Activated CD8-positive, alpha-beta memory T cell treated with anti-CD3 and anti-CD28 coated beads, Interleukin-2, amount 50 U/mL, for 4 hours (primary cell): ENCODE results near the gene NENF.
"Not testable (repeated sequence)": the region's sequence is repeated elsewhere in the genome, so short reads cannot be mapped to it uniquely, and the experiment has no call there.

Experiments
- DNase-seq: peaks from one replicate; pipeline ENCODE4 v3.0.0-alpha.2; 2020

The NENF gene

DNA sequence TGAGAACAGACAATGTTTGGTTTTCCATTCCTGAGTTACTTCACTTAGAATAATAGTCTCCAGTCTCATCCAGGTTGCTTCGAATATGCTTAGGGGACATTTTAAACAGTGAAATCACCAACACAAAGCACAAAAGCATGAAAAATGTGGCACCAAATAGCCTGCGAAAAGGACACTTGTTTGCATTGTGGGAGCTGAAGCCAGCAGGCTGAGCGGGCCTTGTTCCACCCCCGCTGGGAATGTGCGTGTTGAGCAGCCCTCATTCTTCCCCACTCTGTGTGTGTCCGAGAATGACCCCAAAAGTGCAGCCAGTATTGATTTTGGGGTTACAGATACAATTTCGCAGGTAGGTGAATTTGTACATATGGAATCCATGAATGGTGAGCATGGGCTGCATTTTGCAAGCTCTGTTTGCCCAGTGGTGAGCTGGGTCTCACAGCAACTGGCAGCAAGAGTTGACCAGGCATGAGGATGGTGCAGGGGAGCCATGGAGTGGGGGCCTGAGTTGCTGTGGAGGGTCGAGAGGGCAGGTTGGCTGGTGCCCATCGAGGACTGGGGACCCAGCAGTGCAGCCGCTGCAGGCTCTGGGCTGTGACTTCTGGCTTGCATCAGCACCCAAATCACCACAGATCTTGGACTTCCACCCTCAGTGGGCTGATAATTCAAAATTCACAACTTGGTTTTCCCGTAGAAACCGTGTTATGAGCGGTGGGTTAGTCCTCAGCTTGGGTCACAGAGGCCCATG lies 29.4 kb downstream of the NENF start:
- DNase-seq, result no peak

DNA sequence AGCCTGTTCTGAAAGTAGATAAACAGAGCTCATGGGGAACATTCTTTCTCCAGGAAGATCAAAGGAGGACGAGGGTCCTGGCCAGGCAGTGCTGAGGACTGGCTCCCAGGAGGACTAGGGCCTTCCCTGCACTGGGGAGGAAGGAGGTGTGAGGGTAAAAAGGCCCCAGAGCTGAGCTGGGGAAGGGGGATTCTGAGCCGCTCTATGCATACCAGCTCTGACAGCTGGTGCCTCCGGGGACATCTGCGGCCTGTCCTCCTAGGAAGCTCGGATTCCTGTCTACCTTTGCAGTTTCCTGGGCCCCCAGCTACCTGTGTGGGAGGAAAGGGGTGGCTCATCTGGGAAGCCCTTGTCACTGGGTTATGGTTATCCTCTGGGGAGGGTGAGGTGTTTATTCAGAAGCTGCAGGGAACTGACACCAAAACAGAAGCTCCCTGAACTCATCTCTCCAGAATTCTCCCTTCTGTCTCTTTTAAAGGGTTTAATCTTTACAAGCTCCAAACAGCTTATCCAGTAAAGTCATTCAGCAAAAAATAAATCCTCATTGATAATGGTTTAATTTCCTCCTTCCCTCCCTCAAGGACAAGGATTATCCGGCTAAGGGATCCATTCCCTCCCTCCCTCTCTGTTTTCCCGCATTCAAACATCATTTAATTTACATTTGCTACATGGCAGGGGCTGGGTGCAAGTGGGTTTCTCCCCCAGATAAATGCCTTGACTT lies 31.0 kb downstream of the NENF start:
- no peak for DNase-seq

DNA sequence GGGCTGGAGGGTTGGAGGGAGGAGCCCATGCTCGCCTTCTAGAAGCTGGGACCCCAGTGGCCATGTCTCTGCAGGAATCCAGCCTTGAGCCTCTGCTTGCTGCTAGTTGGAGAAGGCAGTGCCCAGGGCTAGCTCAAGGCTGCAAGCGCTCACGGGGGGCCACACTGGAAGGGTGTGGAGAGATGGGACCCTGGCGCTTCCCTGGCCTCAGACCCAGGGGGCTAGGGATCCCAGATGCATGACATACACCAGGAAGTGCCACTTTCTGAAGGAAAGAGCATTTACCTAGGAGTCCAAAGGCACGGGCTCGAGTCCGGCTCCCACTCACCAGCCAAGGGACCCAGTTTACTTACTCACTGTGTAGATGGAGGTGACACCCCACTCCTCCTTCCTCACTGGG lies 32.6 kb downstream of the NENF start:
- no peak for DNase-seq

DNA sequence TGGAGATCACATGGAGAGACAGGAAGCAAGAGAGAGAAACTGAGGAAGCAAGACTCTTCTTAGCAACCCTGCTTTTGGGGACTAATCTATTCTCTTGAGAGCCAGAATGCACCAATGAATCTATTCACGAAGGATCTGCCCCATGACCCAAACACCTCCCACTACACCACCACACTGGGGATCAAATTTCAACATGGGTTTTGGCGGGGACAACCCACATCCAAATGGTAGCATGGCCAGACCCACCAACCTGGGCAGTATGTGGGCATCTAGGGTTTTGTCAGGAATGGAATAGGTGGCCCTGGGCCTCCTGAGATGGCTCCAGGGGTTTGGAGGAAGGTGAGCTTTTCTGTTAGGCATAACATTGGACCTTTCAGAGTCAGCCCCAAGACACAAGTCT lies 33.7 kb downstream of the NENF start:
- no peak for DNase-seq

DNA sequence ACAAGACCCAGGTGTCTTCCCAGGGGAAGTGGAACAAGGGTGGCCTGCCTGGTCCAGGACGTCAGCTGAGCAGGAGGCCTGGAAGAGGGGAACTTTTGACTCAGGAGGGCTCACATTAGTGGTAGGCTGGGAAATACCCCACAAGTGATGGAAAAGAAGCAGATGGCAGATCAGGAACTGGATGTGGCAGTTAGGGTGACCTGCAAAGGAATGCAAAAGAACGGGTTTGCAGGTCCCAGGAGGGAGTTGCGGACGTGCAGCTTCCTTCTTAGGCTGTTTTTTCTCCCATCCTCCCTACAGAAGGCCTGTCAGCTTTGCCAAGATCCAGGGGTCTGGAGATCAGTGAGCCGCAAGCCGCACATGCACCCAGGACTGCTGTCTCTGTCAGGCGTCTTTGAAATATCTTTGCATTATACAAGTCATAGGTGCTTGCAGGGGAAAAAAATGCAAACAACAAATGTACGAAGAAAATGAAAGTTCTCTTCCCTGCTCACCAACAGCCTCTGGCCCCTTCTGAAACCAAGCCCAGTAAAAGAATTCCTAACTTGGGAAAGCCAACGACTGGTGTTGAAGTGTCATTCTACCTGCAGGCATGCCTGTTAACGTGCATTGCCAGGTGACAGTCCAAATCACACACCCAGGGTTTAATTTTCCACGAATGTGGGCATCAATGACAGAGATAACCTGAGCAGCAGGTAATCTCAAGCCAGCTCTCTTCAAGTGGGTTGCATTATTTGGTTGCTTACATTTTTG lies 34.4 kb downstream of the NENF start:
- DNase-seq, result no peak

DNA sequence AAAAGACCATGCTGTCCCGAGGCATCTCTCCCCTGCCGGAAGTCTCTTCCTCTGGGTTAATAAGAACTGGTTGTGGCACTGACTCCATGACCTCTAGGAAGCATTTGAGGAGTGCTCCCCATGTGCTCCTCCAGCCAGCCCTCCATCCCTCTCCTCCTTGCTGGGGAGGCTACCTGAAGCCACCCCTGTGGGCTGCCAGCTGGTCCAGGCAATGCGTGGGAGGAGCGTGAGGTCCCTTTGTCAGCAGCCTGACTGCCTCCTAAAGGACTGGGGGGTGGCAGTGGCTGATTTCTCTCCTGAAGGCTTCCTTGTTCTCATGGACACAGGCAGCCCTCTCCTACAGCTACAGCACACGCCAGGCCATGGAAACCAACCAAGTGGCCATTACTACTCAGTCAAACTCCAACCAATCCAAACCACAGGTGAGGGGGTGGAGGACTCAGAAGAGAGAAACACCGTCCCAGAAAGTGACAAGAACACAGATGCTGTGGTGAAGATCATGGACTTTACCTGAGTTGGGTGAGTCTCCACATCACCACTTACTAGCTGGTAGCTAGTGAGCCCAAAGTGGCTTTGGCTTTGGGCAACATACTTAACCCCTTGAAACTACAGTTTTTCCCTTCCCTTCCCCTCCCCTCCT lies 35.2 kb downstream of the NENF start:
- no peak for DNase-seq

DNA sequence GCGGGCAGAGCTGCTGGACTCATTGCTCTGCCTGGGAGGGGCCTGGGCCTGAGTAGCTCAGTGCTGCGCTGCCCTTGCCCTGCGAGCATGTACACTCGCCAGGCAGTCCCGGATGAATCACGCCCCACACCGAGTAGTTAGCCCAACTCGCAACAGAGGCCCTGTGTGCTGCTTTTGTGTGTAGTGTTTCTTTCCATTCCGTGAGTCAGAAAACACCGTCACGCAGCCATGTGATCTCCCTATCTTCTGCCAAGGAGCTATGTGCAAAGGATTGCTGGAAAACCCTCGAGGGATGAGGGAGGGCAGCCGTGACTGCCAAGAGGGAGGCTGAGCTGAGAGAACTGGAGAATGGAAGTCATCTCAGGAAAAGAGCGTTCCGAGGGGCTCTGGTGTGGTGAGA lies 37.3 kb downstream of the NENF start:
- DNase-seq, result no peak

DNA sequence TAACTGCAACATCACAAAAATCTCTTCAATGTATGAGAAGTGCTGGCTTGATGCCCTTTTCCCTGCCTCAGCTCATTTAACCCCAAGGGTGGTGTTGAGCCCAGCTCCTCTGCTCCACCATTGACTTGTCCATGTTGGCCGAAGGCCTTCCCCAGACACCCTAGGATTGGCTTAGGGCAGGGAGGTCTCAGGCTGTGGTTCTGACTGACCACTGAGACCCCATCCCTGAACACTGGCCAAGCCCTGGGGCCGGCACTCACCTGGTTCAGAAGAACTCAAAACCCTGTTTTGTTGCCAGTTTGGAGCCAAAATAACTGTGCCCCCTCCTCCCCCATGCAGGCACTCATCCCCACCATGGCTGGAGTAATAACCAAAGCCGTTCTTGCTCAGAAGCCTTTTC lies 38.6 kb downstream of the NENF start:
- no peak for DNase-seq

DNA sequence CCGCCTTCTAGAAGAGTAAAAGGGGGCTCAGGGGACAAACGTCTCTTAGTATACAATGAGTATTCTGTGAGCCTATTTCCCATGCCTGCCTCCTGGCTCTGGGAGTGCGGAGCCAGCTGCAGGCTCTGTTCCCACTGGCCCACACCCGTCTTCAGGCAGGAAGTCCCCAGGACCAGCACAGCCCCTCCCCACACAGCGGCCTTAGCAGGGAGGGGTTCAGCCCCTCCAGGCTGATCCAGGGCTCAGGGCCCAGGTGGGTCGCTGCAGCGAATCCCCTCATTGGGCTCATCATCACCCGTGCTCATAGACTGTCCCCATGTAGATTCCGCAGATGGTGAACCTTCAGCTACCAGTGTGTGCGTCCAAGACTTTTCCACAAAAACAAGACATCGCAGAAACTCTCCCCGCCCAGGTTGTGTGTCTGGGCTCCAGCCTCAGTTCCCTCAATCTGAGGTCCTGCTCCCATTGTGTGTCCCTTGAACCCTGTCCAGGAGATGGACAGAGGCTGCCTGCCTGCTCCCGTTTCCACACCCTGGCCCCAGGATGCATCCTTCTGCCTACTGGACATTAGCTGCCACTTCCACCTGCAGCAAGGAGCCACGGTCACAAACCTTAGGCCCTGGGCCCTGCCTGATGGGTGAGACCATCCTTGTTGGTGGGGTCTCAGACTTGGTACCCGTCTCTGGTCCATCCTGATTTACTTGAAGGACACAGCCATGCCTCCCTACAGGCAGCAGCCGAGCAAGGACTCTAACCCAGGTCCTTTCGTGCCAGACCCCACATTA lies 39.4 kb downstream of the NENF start:
- no peak for DNase-seq

DNA sequence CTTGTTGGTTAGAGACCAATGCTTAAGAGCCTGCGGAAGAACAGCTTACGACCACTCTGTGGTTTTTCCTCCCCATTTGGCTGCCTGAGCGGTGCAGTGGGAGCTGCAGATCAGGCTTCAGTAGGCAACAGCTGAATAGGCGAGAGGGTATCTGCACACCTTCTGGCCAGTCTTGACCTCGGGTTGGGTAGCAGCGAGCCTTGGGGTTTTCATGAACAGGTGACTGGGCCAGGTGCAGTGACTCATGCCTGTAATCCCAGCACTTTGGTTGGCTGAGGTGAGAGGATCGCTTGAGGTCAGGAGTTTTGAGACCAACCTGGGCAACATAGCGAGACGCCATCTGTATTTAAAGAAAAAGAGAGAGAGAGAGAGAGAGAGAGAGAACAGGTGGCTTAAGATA lies 41.0 kb downstream of the NENF start:
- DNase-seq, result no peak

DNA sequence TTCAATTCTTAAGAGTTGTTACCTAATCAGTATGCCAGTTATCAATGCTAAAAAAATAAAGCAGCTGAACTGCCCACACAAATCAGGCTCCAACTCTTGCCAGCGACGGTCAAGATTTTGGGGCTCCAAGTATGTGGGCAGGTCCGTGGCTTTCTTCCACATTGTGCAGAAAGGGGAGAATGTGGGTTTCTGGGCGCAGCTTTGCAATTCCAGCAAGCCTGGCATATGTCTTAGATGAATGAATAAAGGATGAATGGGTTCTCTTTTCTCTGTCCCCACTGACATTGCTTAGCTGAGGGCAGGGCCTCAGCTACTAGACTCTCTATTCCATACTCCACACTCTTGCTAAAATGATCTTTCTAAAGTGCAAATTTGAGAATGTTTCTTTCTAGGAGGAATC lies 42.4 kb downstream of the NENF start:
- DNase-seq, result no peak

DNA sequence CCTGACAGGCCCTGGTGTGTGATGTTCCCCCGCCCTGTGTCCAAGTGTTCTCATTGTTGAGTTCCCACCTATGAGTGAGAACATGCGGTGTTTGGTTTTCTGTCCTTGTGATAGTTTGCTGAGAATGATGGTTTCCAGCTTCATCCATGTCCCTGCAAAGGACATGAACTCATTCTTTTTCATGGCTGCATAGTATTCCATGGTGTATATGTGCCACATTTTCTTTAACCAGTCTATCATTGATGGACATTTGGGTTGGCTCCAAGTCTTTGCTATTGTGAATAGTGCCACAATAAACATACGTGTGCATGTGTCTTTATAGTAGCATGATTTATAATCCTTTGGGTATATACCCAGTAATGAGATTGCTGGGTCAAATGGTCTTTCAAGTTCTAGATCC lies 43.1 kb downstream of the NENF start:
- DNase-seq, result not testable (repeated sequence)

DNA sequence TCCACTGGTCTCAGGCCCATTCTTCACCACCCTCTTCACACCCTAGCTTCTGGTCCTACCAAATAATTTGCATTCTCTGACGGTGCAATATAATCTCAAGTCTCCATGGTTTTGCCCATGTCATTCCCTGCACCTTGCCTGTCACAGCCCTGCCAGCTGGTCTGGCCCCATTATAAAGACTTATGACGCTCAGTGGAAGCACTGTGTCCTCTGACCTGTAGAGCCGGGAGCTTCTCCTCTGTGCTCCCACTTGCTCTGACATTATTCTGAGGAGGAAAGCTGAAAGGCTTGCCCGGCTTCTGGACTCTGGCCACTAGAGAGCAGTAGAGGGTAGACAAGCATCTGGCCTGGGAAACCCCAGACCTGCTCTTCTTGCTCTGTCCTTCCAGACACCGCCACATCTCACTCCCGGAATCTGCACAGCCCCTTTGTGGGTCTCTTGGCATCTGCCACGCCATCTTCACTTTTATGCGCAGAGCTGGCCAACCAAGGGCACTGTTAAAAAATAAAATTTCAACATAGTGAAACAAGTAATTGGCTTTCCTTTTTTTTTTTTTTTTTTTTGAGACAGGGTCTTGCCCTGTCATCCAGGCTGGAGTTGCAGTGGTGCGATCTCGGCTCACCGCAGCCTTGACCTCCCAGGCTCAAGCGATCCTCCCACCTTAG lies 44.4 kb downstream of the NENF start:
- peak; percentile 73 for DNase-seq

DNA sequence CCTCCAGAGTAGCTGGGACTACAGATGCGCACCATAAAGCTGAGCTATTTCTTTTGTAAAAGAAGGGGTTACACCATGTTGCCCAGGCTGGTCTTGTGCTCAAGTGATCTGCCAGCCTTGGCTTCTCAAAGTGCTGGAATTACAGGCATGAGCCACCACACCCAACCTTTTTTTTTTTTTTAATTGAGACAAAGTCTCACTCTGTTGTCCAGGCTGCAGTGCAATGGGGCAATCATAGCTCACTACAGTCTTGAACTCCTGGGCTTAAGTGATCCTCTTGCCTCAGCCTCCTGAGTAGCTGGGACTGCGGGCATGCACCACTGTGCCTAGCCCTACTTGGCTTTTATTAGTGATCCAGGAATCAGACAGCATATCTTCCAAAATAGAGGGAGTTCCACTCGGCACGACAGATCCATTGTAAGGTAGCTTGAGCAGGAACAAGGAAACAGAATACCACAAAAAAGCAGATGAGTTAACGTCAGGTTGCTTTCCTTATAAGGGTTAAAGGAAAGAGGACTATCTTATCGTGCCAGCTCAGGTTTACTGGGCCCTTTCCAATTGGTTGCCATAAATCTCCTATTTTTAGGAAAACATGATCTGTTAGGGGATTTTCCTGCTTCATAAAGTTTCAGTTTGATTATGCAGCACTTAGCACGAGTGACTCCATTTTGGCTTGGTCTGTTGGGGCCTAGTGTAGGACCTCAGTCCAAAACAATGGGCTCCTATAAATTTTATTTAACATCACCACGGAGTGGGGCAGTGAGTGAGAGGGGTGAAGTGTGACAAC lies 45.2 kb downstream of the NENF start:
- no peak for DNase-seq

DNA sequence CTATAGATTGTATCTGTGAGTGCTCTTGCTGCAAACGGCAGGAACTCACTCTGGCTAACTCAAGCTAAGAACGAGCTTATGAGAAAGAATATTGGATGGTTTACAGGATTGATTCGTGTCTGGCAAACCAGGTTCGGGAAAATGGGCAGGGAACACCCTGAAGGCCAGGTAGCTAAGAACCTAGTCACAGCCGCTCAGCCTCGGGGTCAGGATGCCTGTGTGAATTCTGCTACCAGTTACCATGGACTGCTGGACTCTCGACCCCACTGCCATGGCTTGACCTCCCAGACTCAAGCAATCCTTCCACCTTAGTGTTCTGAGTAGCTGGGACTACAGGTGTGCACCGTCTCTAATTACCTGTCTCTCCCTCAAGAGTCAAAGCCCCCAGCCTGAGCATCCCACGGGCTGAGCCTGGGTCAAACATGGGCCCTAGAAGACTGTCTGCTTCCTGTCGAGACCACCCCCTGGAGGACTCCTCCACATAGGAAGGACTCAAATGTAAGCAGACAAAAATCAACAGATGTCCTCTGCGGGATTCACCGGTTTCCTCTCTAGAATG lies 45.8 kb downstream of the NENF start:
- no peak for DNase-seq

DNA sequence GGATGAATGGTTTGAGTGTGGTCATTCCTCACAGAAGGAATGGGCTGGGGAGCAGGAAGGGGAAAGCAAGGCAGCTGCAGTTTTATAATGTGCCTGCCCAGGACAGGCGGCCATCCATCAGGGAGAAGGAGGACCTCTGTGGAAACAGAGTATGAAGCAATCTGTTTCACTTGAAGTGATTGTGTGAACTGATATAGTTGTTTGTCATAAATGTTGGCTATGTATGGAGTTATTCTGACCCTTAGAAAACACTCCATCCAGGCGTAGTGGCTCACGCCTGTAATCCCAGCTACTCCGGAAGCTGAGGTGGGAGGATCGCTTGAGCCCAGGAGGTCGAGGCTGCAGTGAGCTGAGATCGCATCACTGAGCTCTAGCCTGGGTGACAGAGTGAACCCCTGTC lies 46.5 kb downstream of the NENF start:
- no peak for DNase-seq

DNA sequence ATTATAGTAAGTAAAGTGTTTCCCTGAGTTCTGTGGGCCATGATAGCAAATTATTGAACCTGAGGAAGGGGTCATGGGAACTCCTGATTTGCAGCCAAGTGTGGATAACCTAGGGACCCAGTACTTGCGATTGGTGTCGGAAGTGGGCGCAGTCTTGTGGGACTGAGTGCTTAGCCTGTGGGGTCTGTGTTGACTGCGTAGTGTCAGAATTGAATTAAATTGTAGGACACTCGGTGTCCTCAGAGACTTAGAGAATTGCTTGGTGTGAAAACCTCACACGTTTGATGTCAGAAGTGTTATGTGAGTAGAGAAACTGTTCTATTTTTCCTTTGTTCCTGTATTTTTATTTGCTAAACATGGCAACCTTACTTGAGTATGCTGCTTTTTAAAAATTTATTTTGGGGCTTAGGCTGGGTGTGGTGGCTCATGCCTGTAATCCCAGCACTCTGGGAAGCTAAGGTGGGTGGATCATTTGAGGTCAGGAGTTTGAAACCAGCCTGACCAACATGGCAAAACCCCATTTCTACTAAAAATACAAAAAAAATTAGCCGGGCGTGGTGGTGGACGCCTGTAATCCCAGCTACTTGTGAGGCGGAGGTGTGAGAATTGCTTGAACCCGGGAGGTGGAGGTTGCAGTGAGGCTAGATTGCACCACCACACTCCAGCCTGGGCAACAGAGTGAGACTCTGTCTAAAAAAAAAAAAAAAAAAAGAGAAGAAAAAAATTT lies 48.2 kb downstream of the NENF start:
- not testable (repeated sequence) for DNase-seq

DNA sequence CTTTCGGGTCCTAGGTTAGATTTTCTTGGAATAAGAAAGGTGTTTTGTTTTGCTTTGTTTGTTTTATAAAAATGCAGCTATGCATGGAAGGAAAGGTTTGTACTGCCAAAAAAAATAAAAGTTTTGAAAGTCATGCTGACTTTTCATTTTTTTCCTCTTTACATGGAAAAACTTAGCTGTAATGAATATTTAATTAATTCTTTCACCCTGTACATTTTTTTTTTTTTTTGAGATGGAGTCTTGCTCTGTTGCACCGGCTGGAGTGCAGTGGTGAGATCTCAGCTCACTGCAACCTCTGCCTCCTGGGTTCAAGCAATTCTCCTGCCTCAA lies 48.7 kb downstream of the NENF start:
- DNase-seq, result no peak

DNA sequence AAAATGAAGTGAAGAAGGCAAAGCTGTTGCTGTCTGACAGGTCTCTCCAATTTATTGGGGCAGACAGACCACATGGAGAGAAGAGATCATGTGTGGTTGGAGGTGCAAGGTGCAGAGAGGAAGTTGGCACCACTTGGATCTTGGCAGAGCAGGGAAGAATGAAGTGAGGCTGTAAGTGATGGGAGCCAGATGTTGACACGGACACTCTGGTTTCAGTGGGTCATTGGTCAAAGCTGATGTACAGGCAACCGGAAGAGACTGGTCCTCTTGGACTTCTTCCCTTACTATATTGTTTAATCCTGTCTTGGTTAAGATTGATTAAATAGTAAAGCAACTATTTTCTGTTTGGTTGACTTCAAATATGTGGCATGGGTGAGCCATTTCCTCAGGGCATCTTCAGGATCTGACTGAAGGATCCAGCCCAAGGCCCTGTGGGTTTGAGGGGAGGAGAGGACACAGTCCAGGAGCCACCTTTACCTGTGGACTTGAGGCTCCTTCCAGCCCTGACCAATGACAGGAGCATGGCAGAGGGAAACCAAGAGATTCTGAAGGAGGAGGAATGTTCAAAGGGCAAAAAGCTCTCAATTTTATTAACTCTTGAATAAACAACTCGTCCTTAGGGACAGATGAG lies 49.4 kb downstream of the NENF start:
- no peak for DNase-seq
